Brain microvascular endothelial cell (primary cell): ENCODE data around the gene C10orf90.
"Not testable (repeated sequence)": the region's sequence is repeated elsewhere in the genome, so short reads cannot be mapped to it uniquely, and the experiment has no call there.

Source experiments
- DNase-seq: peaks from one replicate; pipeline ENCODE4 v3.0.0-alpha.2; 2020
- H3K27ac ChIP-seq: fragments of 250-450 bp; sonication (Bioruptor Pico); 2 replicates; pipeline ENCODE4 v1.5.1; 2020; ENCODE audit warnings: mild to moderate bottlenecking, moderate library complexity
- H3K27me3 ChIP-seq: fragments of 250-450 bp; sonication (Bioruptor Pico); replicated peaks from 2 replicates; pipeline ENCODE4 v1.5.1; 2020; ENCODE audit warnings: mild to moderate bottlenecking
- H3K36me3 ChIP-seq: fragments of 250-450 bp; sonication (Bioruptor Pico); replicated peaks from 2 replicates; pipeline ENCODE4 v1.5.1; 2020; ENCODE audit warnings: mild to moderate bottlenecking
- H3K4me3 ChIP-seq: 2 replicates; pipeline ENCODE4 v1.5.1; 2011; ENCODE audit warnings: low read depth, mild to moderate bottlenecking, control low read depth, low read length, moderate library complexity
- CTCF ChIP-seq: IDR thresholded peaks from 2 replicates; pipeline ENCODE4 v1.5.1; 2011; ENCODE audit warnings: low read depth, mild to moderate bottlenecking, moderate library complexity, low read length, control low read depth, inconsistent platforms; ENCODE audit errors: missing control alignments
- in situ Hi-C: cut with HindIII; loops from 2 replicates; pipeline ENCODE4 v1.10.0; 2017; ENCODE audit warnings: low sequenced_read_pairs, low pct_ligation_motif_present

C10orf90 gene

GRCh38 chr10:126561921-126562680 lies 108.4 kb downstream of the C10orf90 start:
- Histone ChIP-seq H3K4me3 (no peak overlapping the region), H3K36me3 (no peaks in the 10 kb centered on the region), H3K27ac (no peak overlapping the region), H3K27me3 (no peaks in the 10 kb centered on the region)
- no peak for TF ChIP-seq CTCF
- in situ Hi-C loops: no loop called here
- no peak for DNase-seq

DNA sequence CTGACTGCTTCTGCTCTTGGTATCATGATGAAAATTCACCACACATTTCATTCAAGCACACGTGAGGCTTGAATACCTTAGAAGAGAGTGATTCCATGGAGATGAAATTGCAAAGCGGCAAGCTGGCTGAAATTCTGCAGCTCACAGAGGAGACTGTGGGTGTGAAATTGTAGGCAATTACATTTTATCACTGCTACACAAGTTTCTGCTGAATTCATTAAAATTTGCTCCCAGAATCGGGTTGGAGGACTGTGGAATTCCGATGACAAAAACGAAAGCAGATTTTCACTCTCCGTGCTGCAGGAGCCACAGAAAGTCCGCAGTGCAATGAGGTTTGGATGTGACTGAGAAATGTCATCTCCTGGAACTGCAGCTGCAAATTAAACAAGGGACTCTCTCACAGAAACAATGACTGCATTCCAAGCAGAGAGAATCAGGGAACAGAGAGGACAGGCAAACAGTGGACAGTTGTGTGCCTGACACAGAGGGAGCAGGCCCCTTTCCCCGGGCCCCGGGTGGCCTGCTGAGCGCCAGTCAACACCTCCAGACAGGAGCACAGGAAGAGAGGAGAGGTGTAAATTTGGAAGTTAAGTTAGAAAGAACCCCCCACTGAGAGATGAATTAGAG lies 109.1 kb downstream of the C10orf90 start:
- Histone ChIP-seq H3K27me3 (no peaks in the 10 kb centered on the region), H3K4me3 (peak overlapping the region; percentile 12), H3K36me3 (no peaks in the 10 kb centered on the region), H3K27ac (no peak overlapping the region)
- no peak for DNase-seq
- in situ Hi-C loops: no loop called here
- TF ChIP-seq CTCF: no peak

- no peaks in the 10 kb centered on the region for H3K27me3 ChIP-seq
- no peak for TF ChIP-seq CTCF
- H3K36me3 ChIP-seq: no peaks in the 10 kb centered on the region
- no peak for DNase-seq
- no peak overlapping the region for H3K4me3 ChIP-seq
- in situ Hi-C loops: no loop called here
- no peak overlapping the region for H3K27ac ChIP-seq
Measured at GRCh38 chr10:126558881-126559280, 111.6 kb downstream of the C10orf90 start.

DNA sequence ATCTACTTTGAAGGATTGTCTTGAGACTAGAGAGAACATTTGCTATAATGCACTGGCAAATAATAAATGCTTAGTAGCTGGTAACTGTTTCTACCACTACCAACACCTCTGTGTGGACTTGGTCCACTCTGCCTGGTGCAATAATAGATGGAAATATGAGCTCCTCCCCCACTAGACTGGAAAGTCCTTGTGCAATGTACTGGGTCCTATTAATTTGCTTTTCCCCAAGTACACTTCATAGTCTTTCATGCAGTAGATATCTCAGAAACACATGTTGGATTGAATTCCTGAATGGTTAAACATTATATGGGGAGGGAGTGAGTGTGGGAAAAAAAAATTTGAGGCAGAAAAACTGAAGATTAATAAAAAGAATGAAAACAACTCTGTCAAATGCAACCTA lies 119.3 kb downstream of the C10orf90 start:
- H3K4me3 ChIP-seq: no peak overlapping the region
- no peaks in the 10 kb centered on the region for H3K27me3 ChIP-seq
- no peak for TF ChIP-seq CTCF
- no peak for DNase-seq
- H3K27ac ChIP-seq: no peak overlapping the region
- H3K36me3 ChIP-seq: no peaks in the 10 kb centered on the region
- in situ Hi-C loops: no loop called here

DNA sequence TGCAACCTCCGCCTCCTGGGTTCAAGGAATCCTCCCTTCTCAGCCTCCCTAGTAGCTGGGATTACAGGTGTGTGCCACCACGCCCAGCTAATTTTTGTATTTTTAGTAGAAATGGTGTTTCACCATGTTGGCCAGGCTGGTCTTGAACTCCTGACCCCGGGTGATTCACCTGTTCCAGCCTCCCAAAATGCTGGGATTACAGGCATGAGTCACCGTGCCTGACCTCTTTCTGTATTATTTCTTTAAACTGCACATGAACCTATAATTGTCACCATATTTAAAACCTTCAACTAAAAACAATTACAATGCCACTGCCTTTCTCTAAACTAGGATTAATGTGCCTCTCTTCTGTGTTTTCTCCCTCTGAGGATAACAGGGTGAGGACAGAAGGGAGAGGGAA lies 119.9 kb downstream of the C10orf90 start:
- H3K4me3 ChIP-seq, DNase-seq, in situ Hi-C loops, H3K36me3 ChIP-seq, H3K27ac ChIP-seq, H3K27me3 ChIP-seq: not testable (repeated sequence)

- H3K27me3 ChIP-seq: no peaks in the 10 kb centered on the region
- H3K4me3 ChIP-seq: no peak overlapping the region
- no peak for DNase-seq
- no peak overlapping the region for H3K27ac ChIP-seq
- no peak for TF ChIP-seq CTCF
- in situ Hi-C loops: no loop called here
- no peaks in the 10 kb centered on the region for H3K36me3 ChIP-seq
Measured at GRCh38 chr10:126549344-126549743, 121.1 kb downstream of the C10orf90 start.
